ENCODE data around the gene XPR1. TPM values are rescaled to one million over a fixed set of nuclear protein-coding genes. Genes with fewer than 3 reads are reported as not detected.

The XPR1 gene
- total and polyA plus RNA-seq, 10 of the 15 experiments (the other 5 are each of a cell fraction or from before 2014, with no cell fraction given): 1.1 to 33.9 (median 11.3) TPM

- TF ChIP-seq ZNF592 (IDR thresholded peaks at IDR 0.05): peak; percentile 97
- no peak for TF ChIP-seq TARDBP (IDR thresholded peaks at IDR 0.05; ENCODE audit: borderline replicate concordance)
- no peak for TF ChIP-seq ZNF622 (IDR thresholded peaks at IDR 0.05)
- TF ChIP-seq BCLAF1 (IDR thresholded peaks at IDR 0.05): no peak
- TF ChIP-seq RELA (IDR thresholded peaks at IDR 0.05; ENCODE audit: borderline replicate concordance, partially characterized antibody): no peak
- no peak for TF ChIP-seq BCL11A (IDR thresholded peaks at IDR 0.05; ENCODE audit: low read depth, low read length)
- TF ChIP-seq NFYA (IDR thresholded peaks at IDR 0.05; ENCODE audit: borderline replicate concordance, low read depth, low read length): no peak
- peak; percentile 93 for TF ChIP-seq ZNF687 (IDR thresholded peaks at IDR 0.05)
- 0 out of 2 replicates have a peak, but pooled peaks have one; percentile 18 for TF ChIP-seq LARP7 (IDR thresholded peaks at IDR 0.05)
- TF ChIP-seq ASH2L (IDR thresholded peaks at IDR 0.05; ENCODE audit: borderline replicate concordance, low read depth): no peak
These were observed 279.9 kb downstream of the XPR1 start (continued) for GRCh38 chr1:180911640-180912191.
